ENCODE results near the gene UGT1A9.

GRCh38 chr2:233627331-233628025 lies 44.2 kb upstream of the UGT1A9 start:
- TF ChIP-seq POLR2A (IDR thresholded peaks at IDR 0.05) (no peak), CTCF (IDR thresholded peaks at IDR 0.05) (no peak), EP300 (IDR thresholded peaks at IDR 0.05) (no peak)
